Caco-2 (cell line): ENCODE measurements around the gene FAM76B. TPM values are rescaled to one million over a fixed set of nuclear protein-coding genes. Genes with fewer than 3 reads are reported as not detected.

Experiments
- BruUV-seq: library from RNA; stranded (reverse); fragments of 400-500 nt; replicated peaks from 2 replicates; lab custom pipeline; 2021; lab: Mats Ljungman, UMichigan
- CTCF ChIA-PET: fragments of 300-600 bp; sonication (Branson Sonifier 250); formaldehyde crosslinking; loops from one replicate; lab custom pipeline; 2022; ENCODE audit warnings: antibody characterized with exemption; lab: Charles Lee
- POLR2A ChIA-PET: fragments of 300-600 bp; sonication (Branson Sonifier 250); formaldehyde crosslinking; loops from one replicate; lab custom pipeline; 2022; ENCODE audit warnings: antibody characterized with exemption; lab: Charles Lee
- DNase-seq, 2 experiments: peaks; one replicate each; pipeline versions ENCODE4 v3.0.0 to v3.0.0-alpha.2; 2020 to 2022
- H3K27me3 ChIP-seq: replicated peaks from 2 replicates; pipeline ENCODE4 v1.6.0; 2011; ENCODE audit warnings: low read length; ENCODE audit not compliant: control insufficient read depth, insufficient read depth
- H3K36me3 ChIP-seq: 2 replicates; pipeline ENCODE4 v1.5.1; 2011; ENCODE audit warnings: low read length; ENCODE audit not compliant: control insufficient read depth, insufficient read depth
- H3K4me1 ChIP-seq: fragments of 250-450 bp; sonication (Bioruptor Pico); 2 replicates; pipeline ENCODE4 v1.5.1; 2020; ENCODE audit warnings: mild to moderate bottlenecking
- H3K4me3 ChIP-seq: 2 replicates; pipeline ENCODE4 v1.5.1; 2011; ENCODE audit warnings: low read depth, mild to moderate bottlenecking, control low read depth, low read length
- H3K9me3 ChIP-seq: fragments of 250-450 bp; sonication (Bioruptor Pico); 2 replicates; pipeline ENCODE4 v1.5.1; 2020; ENCODE audit warnings: mild to moderate bottlenecking, moderate library complexity
- H3K27ac Mint-ChIP-seq: one replicate; pipeline ENCODE4 v1.8.0; 2022; ENCODE audit warnings: mixed read lengths; ENCODE audit not compliant: unreplicated experiment
- H3K27me3 Mint-ChIP-seq: one replicate; pipeline ENCODE4 v1.8.0; 2022; ENCODE audit warnings: mixed read lengths; ENCODE audit not compliant: insufficient read depth, unreplicated experiment
- H3K36me3 Mint-ChIP-seq: one replicate; pipeline ENCODE4 v1.8.0; 2022; ENCODE audit warnings: mild to moderate bottlenecking, mixed read lengths; ENCODE audit not compliant: insufficient read depth, unreplicated experiment
- H3K4me1 Mint-ChIP-seq: one replicate; pipeline ENCODE4 v1.8.0; 2022; ENCODE audit warnings: low read depth, mixed read lengths; ENCODE audit not compliant: unreplicated experiment
- H3K4me3 Mint-ChIP-seq: one replicate; pipeline ENCODE4 v1.8.0; 2022; ENCODE audit warnings: mild to moderate bottlenecking, moderate library complexity, mixed read lengths; ENCODE audit not compliant: unreplicated experiment
- H3K9me3 Mint-ChIP-seq: one replicate; pipeline ENCODE4 v1.8.0; 2022; ENCODE audit warnings: mixed read lengths; ENCODE audit not compliant: unreplicated experiment
- intact Hi-C: fragments of 100-400 bp; cut with micrococcal nuclease; formaldehyde crosslinking; loops from one replicate; pipeline ENCODE4 v1.10.0; 2022; ENCODE audit not compliant: unreplicated experiment
- total RNA-seq: library from RNA; stranded (reverse); gene quantifications from 2 replicates; pipeline ENCODE4 v1.2.3, GENCODE V29; 2022
- TF ChIP-seq, protein P1 (sequence below), 2 experiments: fragments of 200-600 bp in 1 of 2; IDR thresholded peaks; 1 replicate in 1 of 2; 2 replicates in 1 of 2; pipeline versions ENCODE4 v1.5.1 to v1.8.0; 2011 to 2022; ENCODE audit warnings: antibody characterized with exemption in 1 of 2, control low read depth in 1 of 2, inconsistent platforms in 1 of 2, low read depth in 1 of 2, low read length in 1 of 2, mild to moderate bottlenecking in 1 of 2, moderate library complexity in 1 of 2; ENCODE audit not compliant: insufficient read depth in 1 of 2, severe bottlenecking in 1 of 2, unreplicated experiment in 1 of 2

The FAM76B gene
- total RNA-seq, 1 experiment from 2014 or later, result 61.3 TPM

DNA sequence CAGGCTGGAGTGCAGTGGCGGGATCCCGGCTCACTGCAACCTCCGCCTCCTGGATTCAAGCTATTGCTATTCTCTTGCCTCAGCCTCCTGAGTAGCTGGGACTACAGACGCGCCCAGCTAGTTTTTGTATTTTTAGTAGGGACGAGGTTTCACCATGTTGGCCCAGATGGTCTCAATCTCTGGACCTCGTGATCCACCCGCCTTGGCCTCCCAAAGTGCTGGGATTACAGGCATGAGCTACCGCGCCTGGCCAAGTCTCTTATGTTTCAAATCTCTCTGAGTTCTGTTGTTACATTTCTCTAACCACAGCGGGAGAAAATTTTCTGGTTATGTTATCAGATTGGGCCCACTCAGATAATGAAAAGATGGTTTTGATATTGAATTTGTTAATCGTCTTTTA, 10.9 kb upstream of the FAM76B start:
- BruUV-seq, result no TSS peak

DNA sequence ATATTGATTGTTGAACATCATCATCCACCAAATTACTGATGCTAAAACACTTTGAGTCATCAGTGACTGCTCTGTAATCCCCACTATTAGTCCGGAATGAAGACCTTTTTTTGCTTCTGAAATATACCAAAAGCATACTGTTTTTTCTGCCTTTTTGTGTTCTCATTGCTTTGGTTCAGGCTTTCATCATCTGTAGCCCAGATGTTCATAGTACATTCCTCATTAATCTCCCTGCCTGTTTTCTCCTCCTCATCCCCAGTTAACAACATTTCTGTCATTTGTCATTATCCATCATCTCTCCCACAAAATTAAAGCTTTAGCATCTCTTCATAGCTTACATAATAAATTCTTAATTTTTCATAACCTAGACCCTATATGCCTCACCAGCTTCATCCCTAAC, 10.0 kb upstream of the FAM76B start:
- no TSS peak for BruUV-seq
- ChIA-PET POLR2A (no interaction called here), CTCF (interaction anchor here (0.6 to 0.8 kb wide), 2 partner anchors 8 to 544 kb away, joined by 3 to 5 read pairs; no protein-coding TSS in a partner anchor)
- H3K9me3 Mint-ChIP-seq, result no peaks in the 10 kb centered on the region
- TF ChIP-seq, protein P1, sequence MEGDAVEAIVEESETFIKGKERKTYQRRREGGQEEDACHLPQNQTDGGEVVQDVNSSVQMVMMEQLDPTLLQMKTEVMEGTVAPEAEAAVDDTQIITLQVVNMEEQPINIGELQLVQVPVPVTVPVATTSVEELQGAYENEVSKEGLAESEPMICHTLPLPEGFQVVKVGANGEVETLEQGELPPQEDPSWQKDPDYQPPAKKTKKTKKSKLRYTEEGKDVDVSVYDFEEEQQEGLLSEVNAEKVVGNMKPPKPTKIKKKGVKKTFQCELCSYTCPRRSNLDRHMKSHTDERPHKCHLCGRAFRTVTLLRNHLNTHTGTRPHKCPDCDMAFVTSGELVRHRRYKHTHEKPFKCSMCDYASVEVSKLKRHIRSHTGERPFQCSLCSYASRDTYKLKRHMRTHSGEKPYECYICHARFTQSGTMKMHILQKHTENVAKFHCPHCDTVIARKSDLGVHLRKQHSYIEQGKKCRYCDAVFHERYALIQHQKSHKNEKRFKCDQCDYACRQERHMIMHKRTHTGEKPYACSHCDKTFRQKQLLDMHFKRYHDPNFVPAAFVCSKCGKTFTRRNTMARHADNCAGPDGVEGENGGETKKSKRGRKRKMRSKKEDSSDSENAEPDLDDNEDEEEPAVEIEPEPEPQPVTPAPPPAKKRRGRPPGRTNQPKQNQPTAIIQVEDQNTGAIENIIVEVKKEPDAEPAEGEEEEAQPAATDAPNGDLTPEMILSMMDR (IDR thresholded peaks at IDR 0.05; ENCODE audit: insufficient read depth in 1 of 2, low read depth in 1 of 2, low read length in 1 of 2, severe bottlenecking in 1 of 2, unreplicated experiment in 1 of 2), result no peak
- H3K36me3 Mint-ChIP-seq, result peaks cover 35% of the 10 kb centered on the region
- no peaks in the 10 kb centered on the region for H3K27me3 ChIP-seq
- no peaks in the 10 kb centered on the region for H3K4me1 Mint-ChIP-seq
- no peak for DNase-seq
- H3K36me3 ChIP-seq, result peaks cover 1% of the 10 kb centered on the region; the same call in 1 of the 2 replicates
- H3K4me3 ChIP-seq, result no peak overlapping the region
- intact Hi-C loops, result no loop called here
- H3K27ac Mint-ChIP-seq, result no peak overlapping the region
- no peak overlapping the region for H3K4me3 Mint-ChIP-seq
- H3K4me1 ChIP-seq, result no peaks in the 10 kb centered on the region
- H3K9me3 ChIP-seq, result no peaks in the 10 kb centered on the region
- no peaks in the 10 kb centered on the region for H3K27me3 Mint-ChIP-seq

More for the DNA sequence above, 10.9 kb upstream of the FAM76B start:
- no peaks in the 10 kb centered on the region for H3K27me3 ChIP-seq
- no peaks in the 10 kb centered on the region for H3K9me3 ChIP-seq
- ChIA-PET POLR2A (no interaction called here), CTCF (interaction anchor here (0.9 kb wide), 1 partner anchor 543 kb away, joined by 3 read pairs; the partner anchor contains the start of gene MAML2)
- TF ChIP-seq, protein P1 (IDR thresholded peaks at IDR 0.05; ENCODE audit: insufficient read depth in 1 of 2, low read depth in 1 of 2, low read length in 1 of 2, severe bottlenecking in 1 of 2, unreplicated experiment in 1 of 2), result no peak
- Mint-ChIP-seq H3K36me3 (peaks cover 35% of the 10 kb centered on the region), H3K4me1 (no peaks in the 10 kb centered on the region), H3K9me3 (no peaks in the 10 kb centered on the region), H3K4me3 (no peak overlapping the region), H3K27me3 (no peaks in the 10 kb centered on the region), H3K27ac (no peak overlapping the region)
- H3K4me1 ChIP-seq, result no peaks in the 10 kb centered on the region
- peaks cover 1% of the 10 kb centered on the region; the same call in 1 of the 2 replicates for H3K36me3 ChIP-seq
- intact Hi-C loops, result no loop called here
- DNase-seq, result no peak
- no peak overlapping the region for H3K4me3 ChIP-seq

DNA sequence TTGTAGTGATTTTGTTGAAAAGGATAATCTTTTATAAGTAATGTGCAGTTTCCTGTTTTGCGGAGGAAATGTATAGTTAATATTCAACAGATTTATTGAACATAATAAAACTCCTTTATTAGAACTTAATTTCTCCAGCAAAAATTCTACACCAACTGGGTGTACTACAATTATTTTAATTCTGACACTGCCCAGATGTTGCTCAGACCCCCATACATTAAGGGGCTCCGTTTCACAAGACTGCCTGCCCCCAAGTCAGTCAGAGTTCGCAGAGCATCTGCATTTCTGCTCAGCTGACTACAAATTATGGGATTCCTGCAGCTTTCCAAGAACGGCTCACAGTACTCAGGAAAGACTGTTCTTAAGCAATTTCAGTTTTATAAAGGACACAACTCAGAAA, 6.9 kb upstream of the FAM76B start:
- Mint-ChIP-seq H3K27me3 (no peaks in the 10 kb centered on the region), H3K27ac (no peak overlapping the region), H3K36me3 (peaks cover 10% of the 10 kb centered on the region), H3K4me1 (peaks cover 13% of the 10 kb centered on the region), H3K9me3 (no peaks in the 10 kb centered on the region), H3K4me3 (no peak overlapping the region)
- Histone ChIP-seq H3K27me3 (no peaks in the 10 kb centered on the region), H3K9me3 (no peaks in the 10 kb centered on the region), H3K4me1 (0 out of 2 replicates have a peak, but pooled peaks cover 10% of the 10 kb centered on the region), H3K4me3 (no peak overlapping the region), H3K36me3 (no peaks in the 10 kb centered on the region)
- TF ChIP-seq, protein P1 (IDR thresholded peaks at IDR 0.05; ENCODE audit: insufficient read depth in 1 of 2, low read depth in 1 of 2, low read length in 1 of 2, severe bottlenecking in 1 of 2, unreplicated experiment in 1 of 2), result no peak
- DNase-seq, result no peak
- BruUV-seq, result no TSS peak
- ChIA-PET POLR2A (no interaction called here), CTCF (no interaction called here)
- intact Hi-C loops, result no loop called here
